ENCODE results near the gene DLGAP4. TPM values are rescaled to one million over a fixed set of nuclear protein-coding genes. Genes with fewer than 3 reads are reported as not detected.

The DLGAP4 gene
- total RNA-seq, 1 donor from 2014 or later: 77.3 TPM

DNA sequence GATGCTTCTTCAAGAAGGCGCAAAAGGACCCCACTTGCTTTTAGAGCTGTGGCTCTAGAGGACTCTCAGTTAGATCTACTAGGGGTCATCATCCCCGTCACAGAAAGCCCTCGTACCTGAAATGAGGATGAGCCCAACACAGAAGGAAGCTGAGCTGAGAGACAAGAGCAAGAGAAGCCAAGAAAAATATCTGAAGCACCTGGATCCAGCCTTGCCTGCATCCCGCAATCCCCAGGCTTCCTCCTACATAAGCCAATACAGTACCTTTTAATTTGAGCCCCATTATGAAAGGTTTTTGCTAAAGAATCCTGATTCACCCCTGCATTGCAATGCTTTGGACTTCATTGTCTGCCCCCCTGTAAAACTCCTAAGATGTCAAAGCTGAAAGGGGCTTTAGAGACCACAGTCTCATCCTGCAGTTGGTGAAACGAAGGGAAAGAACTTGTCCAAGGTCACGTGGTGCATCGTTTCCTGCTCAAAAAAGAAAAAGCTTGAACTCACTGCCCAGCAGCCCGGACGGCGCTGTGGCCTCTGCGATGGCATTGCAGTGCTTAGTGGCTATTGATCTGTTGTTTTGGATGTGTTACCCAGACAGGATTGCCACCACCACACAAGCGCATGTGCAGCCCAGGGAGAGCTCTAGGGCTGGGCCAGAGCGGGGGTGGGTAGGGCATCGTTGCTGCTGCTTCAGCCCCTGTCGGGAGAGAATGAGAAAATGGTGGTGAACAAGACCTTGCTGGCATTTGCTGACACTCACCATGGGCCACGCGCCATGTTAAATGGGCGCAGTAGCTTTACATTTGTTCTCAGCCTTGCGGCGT is 41.5 kb upstream of the DLGAP4 start:
- H3K27me3 ChIP-seq: no peaks in the 10 kb centered on the region
- TF ChIP-seq POLR2AphosphoS5 (IDR thresholded peaks at IDR 0.05; ENCODE audit: insufficient read depth in 1 of 2, low read depth in 1 of 2): no peak
- no peak for TF ChIP-seq POLR2A (IDR thresholded peaks at IDR 0.05)
- no peak for TF ChIP-seq CTCF (IDR thresholded peaks at IDR 0.05)
- no peaks in the 10 kb centered on the region for H3K4me1 ChIP-seq
- intact Hi-C loops (cut with DNase I): no loop called here
- no peak overlapping the region for H3K4me3 ChIP-seq
- no peaks in the 10 kb centered on the region for H3K9me3 ChIP-seq
- no peak overlapping the region for H3K27ac ChIP-seq
- no peak for DNase-seq (ENCODE audit: extremely low spot score in 2 of 2)
- H3K36me3 ChIP-seq: no peaks in the 10 kb centered on the region

GRCh38 chr20:36266189-36266588 is 40.0 kb upstream of the DLGAP4 start:
- TF ChIP-seq POLR2AphosphoS5 (IDR thresholded peaks at IDR 0.05; ENCODE audit: insufficient read depth in 1 of 2, low read depth in 1 of 2): no peak
- no peak for TF ChIP-seq CTCF (IDR thresholded peaks at IDR 0.05)
- TF ChIP-seq POLR2A (IDR thresholded peaks at IDR 0.05): no peak
- H3K9me3 ChIP-seq: no peaks in the 10 kb centered on the region
- no peaks in the 10 kb centered on the region for H3K27me3 ChIP-seq
- H3K4me1 ChIP-seq: no peaks in the 10 kb centered on the region
- DNase-seq (ENCODE audit: extremely low spot score in 2 of 2): no peak
- H3K27ac ChIP-seq: no peak overlapping the region
- no peak overlapping the region for H3K4me3 ChIP-seq
- H3K36me3 ChIP-seq: no peaks in the 10 kb centered on the region
- intact Hi-C loops (cut with DNase I): no loop called here

DNA sequence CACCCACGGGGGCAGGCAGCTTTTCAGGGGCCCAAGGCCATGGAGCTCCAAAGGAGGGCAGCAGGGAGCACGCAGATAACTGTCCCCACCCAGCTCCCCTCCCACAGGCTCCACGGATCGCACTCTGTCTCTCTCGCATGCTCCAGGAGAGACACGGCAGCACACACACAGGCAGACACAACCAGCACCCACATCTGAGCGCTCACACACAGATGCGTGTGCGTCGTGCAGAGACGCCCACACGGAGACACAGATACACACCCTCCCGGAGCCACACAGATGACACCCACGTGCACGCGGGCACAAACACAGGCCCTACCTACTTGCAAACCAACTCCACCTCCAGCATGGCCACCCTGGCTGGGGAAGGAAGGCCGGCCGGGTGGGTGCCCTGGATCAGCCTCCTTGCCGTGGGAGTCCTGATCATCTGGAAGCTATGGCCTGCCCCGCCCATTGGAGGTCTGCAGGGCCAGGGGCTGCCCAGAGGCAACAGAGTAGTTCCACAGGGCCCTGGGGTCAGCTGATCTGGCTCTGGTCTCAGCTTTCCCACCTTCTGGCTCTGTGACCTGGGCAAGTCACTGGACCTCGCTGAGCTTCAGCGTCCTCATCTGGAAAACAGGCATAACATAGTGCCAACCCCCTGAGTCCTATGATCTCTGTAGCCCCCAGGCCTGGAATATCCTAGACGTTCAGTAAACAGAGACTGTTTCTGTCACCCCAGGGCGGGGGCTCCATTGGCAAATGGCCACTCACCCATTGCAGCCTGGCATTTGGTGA is 38.3 kb upstream of the DLGAP4 start:
- Histone ChIP-seq H3K4me3 (no peak overlapping the region), H3K27ac (no peak overlapping the region), H3K9me3 (no peaks in the 10 kb centered on the region), H3K27me3 (no peaks in the 10 kb centered on the region), H3K36me3 (no peaks in the 10 kb centered on the region), H3K4me1 (no peaks in the 10 kb centered on the region)
- TF ChIP-seq POLR2AphosphoS5 (IDR thresholded peaks at IDR 0.05; ENCODE audit: insufficient read depth in 1 of 2, low read depth in 1 of 2) (no peak), CTCF (IDR thresholded peaks at IDR 0.05) (no peak), POLR2A (IDR thresholded peaks at IDR 0.05) (no peak)
- DNase-seq (ENCODE audit: extremely low spot score in 2 of 2): no peak
- intact Hi-C loops (cut with DNase I): no loop called here

- H3K4me1 ChIP-seq: no peaks in the 10 kb centered on the region
- no peaks in the 10 kb centered on the region for H3K9me3 ChIP-seq
- no peaks in the 10 kb centered on the region for H3K36me3 ChIP-seq
- H3K4me3 ChIP-seq: no peak overlapping the region
- DNase-seq (ENCODE audit: extremely low spot score in 2 of 2): no peak
- intact Hi-C loops (cut with DNase I): no loop called here
- H3K27ac ChIP-seq: no peak overlapping the region
- TF ChIP-seq CTCF (IDR thresholded peaks at IDR 0.05): no peak
- TF ChIP-seq POLR2AphosphoS5 (IDR thresholded peaks at IDR 0.05; ENCODE audit: insufficient read depth in 1 of 2, low read depth in 1 of 2): no peak
- no peak for TF ChIP-seq POLR2A (IDR thresholded peaks at IDR 0.05)
- H3K27me3 ChIP-seq: no peaks in the 10 kb centered on the region
Measured at GRCh38 chr20:36268440-36269342, 37.4 kb upstream of the DLGAP4 start.
